ENCODE measurements around the gene RNF213. TPM values are rescaled to one million over a fixed set of nuclear protein-coding genes. Genes with fewer than 3 reads are reported as not detected.

RNF213 gene
- total RNA-seq, 1 donor = 134 TPM

GRCh38 chr17:80380068-80380467 lies 119.4 kb downstream of the RNF213 start:
- DNase-seq (ENCODE audit: insufficient read length, low spot score, missing footprints) = peak; percentile 15
- peaks cover 98% of the 10 kb centered on the region for H3K36me3 ChIP-seq (ENCODE audit: insufficient read depth, low read length)
- H3K27ac ChIP-seq (ENCODE audit: low read depth, low read length) = no peak overlapping the region
- peaks cover 2% of the 10 kb centered on the region for H4K20me1 ChIP-seq (ENCODE audit: insufficient read depth, low read length)
- no peaks in the 10 kb centered on the region for H3K79me2 ChIP-seq (ENCODE audit: insufficient read depth, low read length)
- H3K4me3 ChIP-seq (ENCODE audit: insufficient read depth, low read length) = no peak overlapping the region
- no peak for TF ChIP-seq CTCF (IDR thresholded peaks at IDR 0.05; ENCODE audit: extremely low read depth, low read depth, low read length)
- no peak overlapping the region for H3K4me2 ChIP-seq (ENCODE audit: insufficient read depth, low read length)
- no peaks in the 10 kb centered on the region for H3K27me3 ChIP-seq (ENCODE audit: insufficient read depth, low read length)
- no peaks in the 10 kb centered on the region for H3K9me3 ChIP-seq (ENCODE audit: low read depth, low read length)
- H2AFZ ChIP-seq (ENCODE audit: low read length) = no peak overlapping the region
- H3K4me1 ChIP-seq (ENCODE audit: insufficient read depth, low read length) = no peaks in the 10 kb centered on the region

- Histone ChIP-seq H3K4me3 (ENCODE audit: insufficient read depth, low read length) (no peak overlapping the region), H2AFZ (ENCODE audit: low read length) (no peak overlapping the region), H3K27me3 (ENCODE audit: insufficient read depth, low read length) (no peaks in the 10 kb centered on the region), H3K36me3 (ENCODE audit: insufficient read depth, low read length) (peaks cover 98% of the 10 kb centered on the region), H3K79me2 (ENCODE audit: insufficient read depth, low read length) (no peaks in the 10 kb centered on the region), H4K20me1 (ENCODE audit: insufficient read depth, low read length) (peaks cover 2% of the 10 kb centered on the region), H3K9me3 (ENCODE audit: low read depth, low read length) (no peaks in the 10 kb centered on the region), H3K4me2 (ENCODE audit: insufficient read depth, low read length) (no peak overlapping the region), H3K4me1 (ENCODE audit: insufficient read depth, low read length) (no peaks in the 10 kb centered on the region), H3K27ac (ENCODE audit: low read depth, low read length) (no peak overlapping the region)
- no peak for TF ChIP-seq CTCF (IDR thresholded peaks at IDR 0.05; ENCODE audit: extremely low read depth, low read depth, low read length)
- no peak for DNase-seq (ENCODE audit: insufficient read length, low spot score, missing footprints)
Measured at GRCh38 chr17:80380555-80381002, 119.9 kb downstream of the RNF213 start.

GRCh38 chr17:80381416-80381923 lies 120.8 kb downstream of the RNF213 start:
- DNase-seq (ENCODE audit: insufficient read length, low spot score, missing footprints) = peak; percentile 0
- Histone ChIP-seq H3K4me1 (ENCODE audit: insufficient read depth, low read length) (no peaks in the 10 kb centered on the region), H3K4me2 (ENCODE audit: insufficient read depth, low read length) (no peak overlapping the region), H3K27me3 (ENCODE audit: insufficient read depth, low read length) (no peaks in the 10 kb centered on the region), H3K36me3 (ENCODE audit: insufficient read depth, low read length) (peaks cover 98% of the 10 kb centered on the region), H3K4me3 (ENCODE audit: insufficient read depth, low read length) (no peak overlapping the region), H2AFZ (ENCODE audit: low read length) (no peak overlapping the region), H3K27ac (ENCODE audit: low read depth, low read length) (no peak overlapping the region), H3K9me3 (ENCODE audit: low read depth, low read length) (no peaks in the 10 kb centered on the region), H3K79me2 (ENCODE audit: insufficient read depth, low read length) (no peaks in the 10 kb centered on the region), H4K20me1 (ENCODE audit: insufficient read depth, low read length) (peaks cover 2% of the 10 kb centered on the region)
- no peak for TF ChIP-seq CTCF (IDR thresholded peaks at IDR 0.05; ENCODE audit: extremely low read depth, low read depth, low read length)

GRCh38 chr17:80382446-80382845 lies 121.8 kb downstream of the RNF213 start:
- peaks cover 98% of the 10 kb centered on the region for H3K36me3 ChIP-seq (ENCODE audit: insufficient read depth, low read length)
- H3K27me3 ChIP-seq (ENCODE audit: insufficient read depth, low read length) = no peaks in the 10 kb centered on the region
- no peak overlapping the region for H3K4me2 ChIP-seq (ENCODE audit: insufficient read depth, low read length)
- no peak overlapping the region for H2AFZ ChIP-seq (ENCODE audit: low read length)
- H3K4me1 ChIP-seq (ENCODE audit: insufficient read depth, low read length) = no peaks in the 10 kb centered on the region
- H3K27ac ChIP-seq (ENCODE audit: low read depth, low read length) = no peak overlapping the region
- peaks cover 5% of the 10 kb centered on the region for H4K20me1 ChIP-seq (ENCODE audit: insufficient read depth, low read length)
- TF ChIP-seq CTCF (IDR thresholded peaks at IDR 0.05; ENCODE audit: extremely low read depth, low read depth, low read length) = no peak
- no peaks in the 10 kb centered on the region for H3K9me3 ChIP-seq (ENCODE audit: low read depth, low read length)
- H3K4me3 ChIP-seq (ENCODE audit: insufficient read depth, low read length) = no peak overlapping the region
- peak; percentile 4 for DNase-seq (ENCODE audit: insufficient read length, low spot score, missing footprints)
- H3K79me2 ChIP-seq (ENCODE audit: insufficient read depth, low read length) = no peaks in the 10 kb centered on the region
